Measurements from ENCODE around the gene SIGLECL1. TPM values are rescaled to one million over a fixed set of nuclear protein-coding genes. Genes with fewer than 3 reads are reported as not detected.

Gene SIGLECL1
- total RNA-seq, 4 donors from 2014 or later, result 0.55 TPM; not detected in 3

GRCh38 chr19:51274049-51274770, 23.3 kb downstream of the SIGLECL1 start:
- no peak for DNase-seq
- H3K9me3 ChIP-seq, result no peaks in the 10 kb centered on the region
- TF ChIP-seq POLR2A (IDR thresholded peaks at IDR 0.05), result no peak
- no peaks in the 10 kb centered on the region for H3K27me3 ChIP-seq
- H3K4me3 ChIP-seq, result no peak overlapping the region
- intact Hi-C loops (cut with DNase I; ENCODE audit: low total_unique reads), result no loop called here
- H3K4me1 ChIP-seq, result no peaks in the 10 kb centered on the region
- no peak overlapping the region for H3K27ac ChIP-seq
- no peaks in the 10 kb centered on the region for H3K36me3 ChIP-seq

DNA sequence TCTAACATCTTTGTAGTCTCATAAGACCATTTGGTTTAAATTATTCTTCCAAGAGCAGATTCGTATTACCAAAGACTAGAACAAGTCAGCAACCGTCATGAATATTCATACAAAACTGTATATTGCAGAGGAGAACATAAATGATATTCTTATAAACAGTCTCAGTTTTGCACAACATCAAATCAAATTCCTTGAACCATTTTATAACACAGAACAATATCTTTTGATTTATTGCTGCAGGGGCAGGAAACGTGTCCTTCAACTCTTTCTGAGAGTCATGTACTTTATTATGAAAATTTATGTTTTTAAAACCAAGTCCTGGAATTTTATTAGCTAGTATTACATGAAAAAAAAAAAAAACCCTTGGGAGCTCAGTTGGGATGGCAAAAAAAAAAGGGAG, 26.2 kb downstream of the SIGLECL1 start:
- H3K9me3 ChIP-seq, result no peaks in the 10 kb centered on the region
- no peak overlapping the region for H3K27ac ChIP-seq
- no peak overlapping the region for H3K4me3 ChIP-seq
- no peak for DNase-seq
- H3K36me3 ChIP-seq, result no peaks in the 10 kb centered on the region
- H3K4me1 ChIP-seq, result no peaks in the 10 kb centered on the region
- TF ChIP-seq POLR2A (IDR thresholded peaks at IDR 0.05), result no peak
- TF ChIP-seq CTCF (IDR thresholded peaks at IDR 0.05), result no peak
- intact Hi-C loops (cut with DNase I; ENCODE audit: low total_unique reads), result no loop called here
- no peaks in the 10 kb centered on the region for H3K27me3 ChIP-seq

GRCh38 chr19:51282335-51282734, 31.5 kb downstream of the SIGLECL1 start:
- Histone ChIP-seq H3K9me3 (no peaks in the 10 kb centered on the region), H3K27me3 (no peaks in the 10 kb centered on the region), H3K36me3 (no peaks in the 10 kb centered on the region), H3K4me3 (no peak overlapping the region), H3K4me1 (no peaks in the 10 kb centered on the region), H3K27ac (no peak overlapping the region)
- DNase-seq, result no peak
- TF ChIP-seq CTCF (IDR thresholded peaks at IDR 0.05) (no peak), POLR2A (IDR thresholded peaks at IDR 0.05) (no peak)
- intact Hi-C loops (cut with DNase I; ENCODE audit: low total_unique reads), result no loop called here

DNA sequence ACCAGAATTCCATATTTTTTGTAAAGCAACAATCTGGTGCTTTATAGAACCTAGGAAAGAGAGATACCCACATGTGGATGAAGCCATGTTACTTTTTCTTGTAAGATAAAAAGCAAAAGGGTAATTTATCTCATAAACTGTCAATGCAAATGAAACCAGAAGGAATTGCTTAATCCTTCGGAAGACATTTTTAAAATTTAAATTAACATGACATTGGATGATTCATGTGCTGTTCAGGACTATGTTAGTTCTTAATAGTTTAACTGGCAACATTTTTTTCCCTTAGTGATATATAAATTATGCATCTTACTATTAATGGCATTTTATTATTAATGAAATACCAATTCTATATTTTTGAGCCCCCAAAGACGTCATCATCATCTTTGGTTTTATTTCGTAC, 34.8 kb downstream of the SIGLECL1 start:
- Histone ChIP-seq H3K27me3 (no peaks in the 10 kb centered on the region), H3K4me1 (no peaks in the 10 kb centered on the region), H3K36me3 (no peaks in the 10 kb centered on the region), H3K9me3 (no peaks in the 10 kb centered on the region), H3K4me3 (no peak overlapping the region), H3K27ac (no peak overlapping the region)
- intact Hi-C loops (cut with DNase I; ENCODE audit: low total_unique reads), result no loop called here
- TF ChIP-seq POLR2A (IDR thresholded peaks at IDR 0.05) (no peak), CTCF (IDR thresholded peaks at IDR 0.05) (no peak)
- no peak for DNase-seq

DNA sequence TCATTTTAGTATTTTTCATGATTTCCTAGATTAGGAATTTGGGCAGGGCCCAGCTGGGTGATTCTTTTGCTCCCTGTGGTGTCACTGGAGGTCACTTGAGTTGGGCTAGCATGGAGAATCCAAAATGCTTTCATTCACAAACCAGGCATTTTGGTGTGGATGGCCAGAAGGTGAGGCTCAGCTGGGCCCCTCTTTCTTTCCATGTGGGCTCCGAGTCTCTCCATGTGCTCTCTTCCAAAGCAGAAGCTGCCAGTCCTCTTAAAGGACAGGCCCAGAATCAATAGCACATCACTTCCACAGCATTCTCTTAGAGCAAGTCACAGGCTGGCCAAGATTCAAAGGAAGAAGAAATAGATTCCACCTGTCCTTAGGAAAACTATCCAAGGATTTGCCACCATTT, 38.8 kb downstream of the SIGLECL1 start:
- Histone ChIP-seq H3K27ac (no peak overlapping the region), H3K4me1 (no peaks in the 10 kb centered on the region), H3K27me3 (no peaks in the 10 kb centered on the region), H3K9me3 (no peaks in the 10 kb centered on the region), H3K4me3 (no peak overlapping the region), H3K36me3 (no peaks in the 10 kb centered on the region)
- no peak for DNase-seq
- TF ChIP-seq CTCF (IDR thresholded peaks at IDR 0.05) (no peak), POLR2A (IDR thresholded peaks at IDR 0.05) (no peak)
- intact Hi-C loops (cut with DNase I; ENCODE audit: low total_unique reads), result no loop called here

DNA sequence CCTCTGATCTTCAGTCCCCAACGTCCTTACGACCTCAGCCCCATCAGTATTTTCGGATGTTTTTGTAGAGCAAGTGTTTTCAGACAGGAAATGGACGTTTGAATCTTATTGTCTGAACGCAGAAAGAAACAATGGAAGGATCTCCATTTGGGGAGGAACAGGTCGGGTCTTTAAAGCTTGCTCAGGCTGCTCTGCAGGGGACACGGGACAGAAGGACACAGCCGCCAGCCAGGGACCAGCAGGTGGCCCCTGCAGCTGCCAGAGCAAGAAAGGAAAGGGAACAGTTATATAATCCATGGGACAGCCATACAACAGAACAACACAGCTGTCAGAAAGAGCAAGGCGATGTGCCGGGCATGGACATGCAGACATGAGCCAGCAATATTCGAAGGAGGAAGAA, 42.1 kb downstream of the SIGLECL1 start:
- Histone ChIP-seq H3K4me3 (no peak overlapping the region), H3K9me3 (no peaks in the 10 kb centered on the region), H3K4me1 (no peaks in the 10 kb centered on the region), H3K36me3 (no peaks in the 10 kb centered on the region), H3K27me3 (no peaks in the 10 kb centered on the region), H3K27ac (no peak overlapping the region)
- intact Hi-C loops (cut with DNase I; ENCODE audit: low total_unique reads), result no loop called here
- TF ChIP-seq CTCF (IDR thresholded peaks at IDR 0.05) (no peak), POLR2A (IDR thresholded peaks at IDR 0.05) (no peak)
- DNase-seq, result no peak

All from uterus (tissue), 4 donors.